GM21515 (cell line): ENCODE data around the gene PLEKHN1.

Experiments used
- ATAC-seq: cut with Tn5 transposase; IDR thresholded peaks from one replicate; pipeline ENCODE4 v1.9.1; 2021; ENCODE audit not compliant: unreplicated experiment

PLEKHN1 gene, protein sequence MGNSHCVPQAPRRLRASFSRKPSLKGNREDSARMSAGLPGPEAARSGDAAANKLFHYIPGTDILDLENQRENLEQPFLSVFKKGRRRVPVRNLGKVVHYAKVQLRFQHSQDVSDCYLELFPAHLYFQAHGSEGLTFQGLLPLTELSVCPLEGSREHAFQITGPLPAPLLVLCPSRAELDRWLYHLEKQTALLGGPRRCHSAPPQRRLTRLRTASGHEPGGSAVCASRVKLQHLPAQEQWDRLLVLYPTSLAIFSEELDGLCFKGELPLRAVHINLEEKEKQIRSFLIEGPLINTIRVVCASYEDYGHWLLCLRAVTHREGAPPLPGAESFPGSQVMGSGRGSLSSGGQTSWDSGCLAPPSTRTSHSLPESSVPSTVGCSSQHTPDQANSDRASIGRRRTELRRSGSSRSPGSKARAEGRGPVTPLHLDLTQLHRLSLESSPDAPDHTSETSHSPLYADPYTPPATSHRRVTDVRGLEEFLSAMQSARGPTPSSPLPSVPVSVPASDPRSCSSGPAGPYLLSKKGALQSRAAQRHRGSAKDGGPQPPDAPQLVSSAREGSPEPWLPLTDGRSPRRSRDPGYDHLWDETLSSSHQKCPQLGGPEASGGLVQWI

DNA sequence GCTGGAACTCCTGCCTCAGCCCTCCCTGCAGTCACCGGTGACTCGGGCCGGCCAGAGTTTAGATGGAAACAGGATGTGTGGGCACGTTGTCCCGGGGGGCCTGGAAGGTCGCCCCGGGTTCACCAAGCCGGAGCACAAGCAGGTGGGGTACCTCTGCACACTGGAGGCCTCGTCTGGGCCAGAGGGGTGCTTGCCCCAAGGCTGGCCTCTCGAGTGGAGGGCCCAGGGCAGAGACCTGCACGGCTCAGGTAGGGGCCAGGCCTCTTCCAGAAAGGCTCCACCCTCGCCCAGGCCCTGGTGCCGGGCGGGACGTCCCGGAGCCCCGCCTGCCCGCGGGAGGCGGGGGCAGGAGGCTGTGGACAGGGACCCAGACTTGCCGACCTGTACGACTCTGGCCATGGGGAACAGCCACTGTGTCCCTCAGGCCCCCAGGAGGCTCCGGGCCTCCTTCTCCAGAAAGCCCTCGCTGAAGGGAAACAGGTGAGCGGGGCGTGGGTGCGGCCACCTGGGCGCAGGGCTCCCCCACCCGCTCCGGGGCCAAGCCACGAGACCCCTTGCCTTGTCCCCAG, at the start of gene PLEKHN1:
Gene PLEKHN1, plus strand, starts transcription at position 348 of the 569 bp plus-strand sequence. Its CDS starts 50 bp downstream, at position 398.
- ATAC-seq, result peak; percentile 22

- no peak for ATAC-seq
These were observed 49.2 kb upstream of the PLEKHN1 start for GRCh38 chr1:917076-917459.

- no peak for ATAC-seq
These were observed 48.7 kb upstream of the PLEKHN1 start for GRCh38 chr1:917466-918091.

- ATAC-seq, result no peak
These were observed 47.9 kb upstream of the PLEKHN1 start for GRCh38 chr1:918353-918752.

DNA sequence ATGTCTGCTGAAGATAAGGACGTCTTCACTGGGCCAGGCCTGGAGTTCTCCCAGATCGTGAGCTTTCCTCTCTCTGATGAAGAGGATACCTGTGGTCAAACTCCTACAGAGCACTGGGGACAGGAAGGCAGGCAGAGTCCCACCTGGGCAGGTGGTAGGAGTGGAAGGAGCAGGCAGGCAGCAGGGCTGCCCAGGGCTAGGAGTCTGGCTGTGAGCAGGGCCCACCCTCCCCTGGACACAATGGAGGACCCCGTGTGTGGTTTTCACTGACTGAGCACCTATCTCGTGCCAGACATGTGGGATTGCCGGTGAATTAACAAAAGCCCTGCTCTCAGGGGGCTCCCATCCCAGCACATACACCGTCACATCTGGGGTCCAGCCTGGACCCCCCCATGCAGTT, 47.4 kb upstream of the PLEKHN1 start:
- ATAC-seq, result no peak

GRCh38 chr1:919271-919872, 46.9 kb upstream of the PLEKHN1 start:
- no peak for ATAC-seq

GRCh38 chr1:920010-920409, 46.3 kb upstream of the PLEKHN1 start:
- ATAC-seq, result no peak

DNA sequence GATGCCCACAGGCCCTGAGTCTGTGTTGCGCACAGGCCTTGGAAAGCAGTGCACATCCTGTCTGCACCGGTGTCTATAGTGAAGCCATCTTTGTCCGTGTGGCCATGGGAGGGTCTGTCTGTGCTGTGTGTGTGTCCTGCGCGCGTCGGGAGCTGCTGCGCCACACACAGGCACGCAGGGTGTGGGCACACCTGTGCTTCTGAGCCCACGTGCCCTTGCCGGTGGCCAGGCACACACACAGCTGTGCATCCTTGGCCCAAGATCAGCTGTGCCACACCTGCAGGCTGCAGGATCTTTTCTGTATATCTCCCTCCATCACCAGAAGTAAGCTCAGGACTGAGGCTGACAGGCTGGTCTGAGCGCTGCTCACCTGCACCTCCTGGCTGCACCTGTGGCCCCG, 45.8 kb upstream of the PLEKHN1 start:
- ATAC-seq, result no peak

DNA sequence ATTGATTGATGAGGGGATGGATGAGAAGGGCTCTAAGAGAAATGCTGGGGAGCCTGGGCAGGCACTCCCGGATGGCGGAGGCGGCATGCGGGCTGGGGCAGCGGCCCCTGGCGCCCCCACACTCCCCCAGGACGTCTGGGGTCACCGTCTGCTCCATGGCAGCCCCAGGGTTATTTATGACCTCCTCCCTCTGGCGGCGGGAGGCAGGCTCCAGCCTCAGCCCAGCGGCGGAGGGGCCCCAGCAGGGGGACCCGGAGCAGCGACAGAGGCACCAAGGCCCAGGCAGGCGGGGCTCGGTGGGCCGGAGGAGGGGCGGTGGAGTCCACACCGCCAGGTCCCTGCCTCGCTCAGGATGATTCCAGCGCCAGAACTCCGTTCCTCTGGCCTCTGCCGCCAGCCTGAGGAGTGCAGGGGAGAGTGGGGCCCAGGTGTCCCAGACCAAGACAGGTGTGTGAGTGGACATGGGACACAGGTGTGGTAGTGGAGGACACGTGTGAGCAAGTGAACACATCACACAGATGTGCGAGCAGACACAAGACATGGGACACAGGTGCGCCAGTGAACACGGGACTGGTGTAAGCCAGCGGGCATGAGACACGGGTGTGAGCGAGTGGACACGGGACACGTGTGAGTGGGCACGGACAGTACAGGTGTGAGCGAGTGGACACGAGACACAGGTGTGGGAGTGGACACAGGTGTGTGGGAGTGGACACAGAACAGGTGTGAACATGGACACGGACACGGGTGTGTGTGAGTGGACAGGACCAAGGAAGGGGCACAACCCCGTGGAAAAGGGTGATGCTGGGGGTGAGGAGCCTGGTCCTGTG, 45.1 kb upstream of the PLEKHN1 start:
- ATAC-seq, result no peak

DNA sequence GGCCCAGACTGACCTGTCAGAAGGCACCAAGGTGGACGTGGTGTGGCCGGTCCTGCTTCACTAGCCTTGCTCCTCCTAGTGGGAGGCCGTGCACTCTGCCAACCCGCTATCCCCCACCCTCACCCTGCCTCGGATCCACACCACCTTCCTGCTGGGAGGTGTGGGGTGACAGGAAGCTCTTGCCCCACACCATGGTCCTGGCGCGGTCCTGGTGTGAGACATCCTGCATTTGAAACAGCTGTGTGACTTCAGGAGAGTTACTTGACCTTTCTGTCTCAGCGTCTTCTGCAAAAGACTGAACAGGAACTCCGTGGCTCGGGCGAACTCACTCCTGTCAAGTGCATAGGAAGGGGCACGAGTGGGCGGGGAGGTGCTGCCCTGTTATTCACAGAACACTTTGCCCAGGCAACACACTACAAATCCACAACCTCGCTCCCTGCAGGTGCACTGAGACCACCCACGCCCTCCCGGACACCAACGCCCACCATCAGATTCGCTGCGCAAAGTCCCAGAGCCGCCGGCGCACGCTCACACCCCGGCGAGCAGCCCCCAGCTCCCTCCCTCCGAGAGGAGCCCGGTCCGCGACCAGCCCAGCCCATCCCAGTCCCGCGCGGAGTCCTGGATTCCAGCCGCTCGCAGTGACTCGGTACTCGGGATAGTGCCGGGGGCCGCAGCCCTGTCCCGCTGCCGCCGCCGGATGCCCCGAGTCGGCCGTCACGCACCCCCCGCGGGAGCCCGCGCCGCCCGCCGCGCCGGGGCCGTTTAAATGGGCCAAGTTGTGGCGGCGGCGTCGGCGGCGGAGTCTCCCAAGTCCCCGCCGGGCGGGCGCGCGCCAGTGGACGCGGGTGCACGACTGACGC, 42.9 kb upstream of the PLEKHN1 start, which contains the start of gene SAMD11:
Gene SAMD11, plus strand, starts transcription at position 793 of the 860 bp plus-strand sequence. CDS start 509 bp downstream, outside the sequence.
- no peak for ATAC-seq

GRCh38 chr1:923991-924655, 42.2 kb upstream of the PLEKHN1 start:
- no peak for ATAC-seq

DNA sequence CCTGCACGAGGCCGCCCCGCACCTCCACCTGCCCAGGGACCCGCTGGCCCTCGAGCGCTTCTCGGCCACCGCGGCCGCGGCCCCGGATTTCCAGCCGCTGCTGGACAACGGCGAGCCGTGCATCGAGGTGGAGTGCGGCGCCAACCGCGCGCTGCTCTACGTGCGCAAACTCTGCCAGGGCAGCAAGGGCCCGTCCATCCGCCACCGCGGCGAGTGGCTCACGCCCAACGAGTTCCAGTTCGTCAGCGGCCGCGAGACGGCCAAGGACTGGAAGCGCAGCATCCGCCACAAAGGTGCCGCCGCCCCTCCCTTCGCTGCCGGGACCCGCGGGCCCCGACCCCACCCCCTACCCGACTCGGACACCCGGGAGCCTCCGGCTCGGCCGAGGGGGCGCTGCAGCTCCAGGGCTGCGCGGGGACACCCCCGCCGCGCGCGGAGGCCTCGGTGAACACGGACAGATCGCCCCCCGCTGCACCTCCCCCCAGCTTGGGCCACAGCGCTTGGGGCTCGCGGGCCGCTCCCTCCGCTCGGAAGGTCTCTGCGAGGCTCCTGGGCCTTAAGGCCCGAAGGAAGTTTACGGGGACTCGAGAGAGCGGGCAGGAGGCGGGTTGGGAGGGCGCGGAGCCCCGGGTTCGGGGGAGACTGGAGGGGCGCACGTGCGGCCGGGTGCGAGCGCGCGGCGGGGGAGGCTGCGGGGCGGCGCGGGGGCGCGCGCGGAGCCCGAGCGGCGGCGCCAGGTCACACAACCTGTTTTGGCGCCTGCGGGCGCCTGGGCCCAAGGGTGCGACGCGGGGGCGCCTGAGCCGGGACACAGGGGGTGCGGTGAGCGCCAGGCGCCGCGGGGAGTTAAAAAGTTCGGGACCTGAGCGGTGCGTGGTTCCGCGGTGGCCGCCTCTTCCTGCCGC, 41.4 kb upstream of the PLEKHN1 start:
- ATAC-seq, result no peak

- ATAC-seq, result no peak
These were observed 40.5 kb upstream of the PLEKHN1 start for GRCh38 chr1:925561-926421.

GRCh38 chr1:927234-927633, 39.0 kb upstream of the PLEKHN1 start:
- no peak for ATAC-seq

GRCh38 chr1:927748-928147, 38.5 kb upstream of the PLEKHN1 start:
- no peak for ATAC-seq

- ATAC-seq, result no peak
These were observed 37.2 kb upstream of the PLEKHN1 start for GRCh38 chr1:928825-929661.
